Adrenal gland (tissue), 5 donors: ENCODE measurements around the gene LYG2.

Source experiments
- POLR2A ChIP-seq, 2 donors: fragments of 450-650 bp; IDR thresholded peaks; one replicate each; pipeline ENCODE4 v1.6.1; 2017; ENCODE audit warnings: antibody characterized with exemption in 2 of 2, mild to moderate bottlenecking in 2 of 2, moderate library complexity in 1 of 2
- TF ChIP-seq, protein P1 (sequence below), 6 experiments: fragments of 450-650 bp in 4 of 6; fragments of 200-600 bp in 2 of 6; sonication (generic) in 1 of 6; IDR thresholded peaks; 1 replicate in 5 of 6; 2 replicates in 1 of 6; pipeline versions ENCODE4 v1.5.1 to v1.8.0; 2016 to 2021; ENCODE audit warnings: antibody characterized with exemption in 6 of 6, mild to moderate bottlenecking in 2 of 6, moderate library complexity in 1 of 6
- donor health status: DM: no; HTN: no; CAD: no.

- TF ChIP-seq, protein P1, sequence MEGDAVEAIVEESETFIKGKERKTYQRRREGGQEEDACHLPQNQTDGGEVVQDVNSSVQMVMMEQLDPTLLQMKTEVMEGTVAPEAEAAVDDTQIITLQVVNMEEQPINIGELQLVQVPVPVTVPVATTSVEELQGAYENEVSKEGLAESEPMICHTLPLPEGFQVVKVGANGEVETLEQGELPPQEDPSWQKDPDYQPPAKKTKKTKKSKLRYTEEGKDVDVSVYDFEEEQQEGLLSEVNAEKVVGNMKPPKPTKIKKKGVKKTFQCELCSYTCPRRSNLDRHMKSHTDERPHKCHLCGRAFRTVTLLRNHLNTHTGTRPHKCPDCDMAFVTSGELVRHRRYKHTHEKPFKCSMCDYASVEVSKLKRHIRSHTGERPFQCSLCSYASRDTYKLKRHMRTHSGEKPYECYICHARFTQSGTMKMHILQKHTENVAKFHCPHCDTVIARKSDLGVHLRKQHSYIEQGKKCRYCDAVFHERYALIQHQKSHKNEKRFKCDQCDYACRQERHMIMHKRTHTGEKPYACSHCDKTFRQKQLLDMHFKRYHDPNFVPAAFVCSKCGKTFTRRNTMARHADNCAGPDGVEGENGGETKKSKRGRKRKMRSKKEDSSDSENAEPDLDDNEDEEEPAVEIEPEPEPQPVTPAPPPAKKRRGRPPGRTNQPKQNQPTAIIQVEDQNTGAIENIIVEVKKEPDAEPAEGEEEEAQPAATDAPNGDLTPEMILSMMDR (IDR thresholded peaks at IDR 0.05) = no peak
- TF ChIP-seq POLR2A (IDR thresholded peaks at IDR 0.05) = no peak
Measured at GRCh38 chr2:99275882-99276281, 20.4 kb upstream of the LYG2 start.
